ENCODE measurements around the gene CREB5.

CREB5 gene

DNA sequence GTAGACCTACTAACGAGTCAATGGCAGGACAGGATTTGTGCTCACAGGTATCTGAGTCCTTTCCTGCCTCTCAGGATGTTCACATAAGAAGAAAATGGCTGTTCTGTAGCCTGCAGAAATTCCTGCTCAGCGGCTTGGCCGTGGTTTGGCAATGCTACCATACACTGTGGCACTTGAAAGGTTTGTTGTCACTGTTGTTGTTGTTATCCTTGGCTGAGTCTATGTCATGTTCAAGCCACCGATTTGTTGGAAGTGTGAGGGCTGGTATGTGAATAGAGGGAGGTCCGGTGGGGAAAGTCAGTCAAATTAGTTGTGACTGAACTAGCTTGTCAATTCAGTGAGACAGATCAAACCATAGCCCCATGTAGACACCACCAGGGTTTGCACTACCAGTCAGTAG is 345.9 kb downstream of the CREB5 start:
- Histone ChIP-seq H3K27ac (ENCODE audit: poor library complexity, severe bottlenecking) (no peak overlapping the region), H3K36me3 (ENCODE audit: low read depth) (no peaks in the 10 kb centered on the region), H3K4me1 (ENCODE audit: insufficient read depth, poor library complexity, severe bottlenecking) (peaks cover 5% of the 10 kb centered on the region), H3K4me3 (ENCODE audit: severe bottlenecking) (no peak overlapping the region), H3K9me3 (ENCODE audit: severe bottlenecking) (no peaks in the 10 kb centered on the region), H3K27me3 (ENCODE audit: insufficient read depth, poor library complexity, severe bottlenecking) (no peaks in the 10 kb centered on the region)
- ATAC-seq (ENCODE audit: low read depth), result no peak
- TF ChIP-seq, protein P1, sequence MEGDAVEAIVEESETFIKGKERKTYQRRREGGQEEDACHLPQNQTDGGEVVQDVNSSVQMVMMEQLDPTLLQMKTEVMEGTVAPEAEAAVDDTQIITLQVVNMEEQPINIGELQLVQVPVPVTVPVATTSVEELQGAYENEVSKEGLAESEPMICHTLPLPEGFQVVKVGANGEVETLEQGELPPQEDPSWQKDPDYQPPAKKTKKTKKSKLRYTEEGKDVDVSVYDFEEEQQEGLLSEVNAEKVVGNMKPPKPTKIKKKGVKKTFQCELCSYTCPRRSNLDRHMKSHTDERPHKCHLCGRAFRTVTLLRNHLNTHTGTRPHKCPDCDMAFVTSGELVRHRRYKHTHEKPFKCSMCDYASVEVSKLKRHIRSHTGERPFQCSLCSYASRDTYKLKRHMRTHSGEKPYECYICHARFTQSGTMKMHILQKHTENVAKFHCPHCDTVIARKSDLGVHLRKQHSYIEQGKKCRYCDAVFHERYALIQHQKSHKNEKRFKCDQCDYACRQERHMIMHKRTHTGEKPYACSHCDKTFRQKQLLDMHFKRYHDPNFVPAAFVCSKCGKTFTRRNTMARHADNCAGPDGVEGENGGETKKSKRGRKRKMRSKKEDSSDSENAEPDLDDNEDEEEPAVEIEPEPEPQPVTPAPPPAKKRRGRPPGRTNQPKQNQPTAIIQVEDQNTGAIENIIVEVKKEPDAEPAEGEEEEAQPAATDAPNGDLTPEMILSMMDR (IDR thresholded peaks at IDR 0.05; ENCODE audit: poor library complexity, severe bottlenecking), result no peak
- no peak for DNase-seq (ENCODE audit: low spot score)

DNA sequence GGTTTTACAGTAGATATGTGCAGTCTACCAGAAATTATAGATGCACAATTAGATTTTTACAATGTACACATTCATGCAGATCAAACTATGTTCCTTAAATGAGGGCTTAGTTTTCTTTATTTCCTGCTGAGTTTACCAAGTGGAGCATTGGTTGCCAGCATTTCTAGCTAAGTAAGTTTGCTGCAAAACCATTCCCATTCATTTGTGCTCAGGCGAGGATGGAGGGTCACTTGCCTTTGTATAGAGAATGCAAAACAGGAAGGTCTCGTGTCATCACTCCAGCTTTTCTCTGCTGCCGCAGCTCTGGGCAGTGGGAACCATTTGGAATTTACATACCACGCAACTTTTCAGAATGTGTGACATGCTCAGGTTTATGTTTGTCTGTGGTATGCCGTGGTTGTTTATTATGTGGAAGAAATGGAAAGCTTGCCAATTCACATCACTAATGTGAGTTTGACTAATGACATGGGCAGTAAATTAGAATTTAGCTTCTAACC is 347.2 kb downstream of the CREB5 start:
- DNase-seq (ENCODE audit: low spot score) (no peak), ATAC-seq (ENCODE audit: low read depth) (no peak)
- no peaks in the 10 kb centered on the region for H3K36me3 ChIP-seq (ENCODE audit: low read depth)
- TF ChIP-seq, protein P1 (IDR thresholded peaks at IDR 0.05; ENCODE audit: poor library complexity, severe bottlenecking), result no peak
- no peak overlapping the region for H3K4me3 ChIP-seq (ENCODE audit: severe bottlenecking)
- no peaks in the 10 kb centered on the region for H3K9me3 ChIP-seq (ENCODE audit: severe bottlenecking)
- H3K27ac ChIP-seq (ENCODE audit: poor library complexity, severe bottlenecking), result no peak overlapping the region
- H3K4me1 ChIP-seq (ENCODE audit: insufficient read depth, poor library complexity, severe bottlenecking), result peaks cover 5% of the 10 kb centered on the region
- H3K27me3 ChIP-seq (ENCODE audit: insufficient read depth, poor library complexity, severe bottlenecking), result no peaks in the 10 kb centered on the region

DNA sequence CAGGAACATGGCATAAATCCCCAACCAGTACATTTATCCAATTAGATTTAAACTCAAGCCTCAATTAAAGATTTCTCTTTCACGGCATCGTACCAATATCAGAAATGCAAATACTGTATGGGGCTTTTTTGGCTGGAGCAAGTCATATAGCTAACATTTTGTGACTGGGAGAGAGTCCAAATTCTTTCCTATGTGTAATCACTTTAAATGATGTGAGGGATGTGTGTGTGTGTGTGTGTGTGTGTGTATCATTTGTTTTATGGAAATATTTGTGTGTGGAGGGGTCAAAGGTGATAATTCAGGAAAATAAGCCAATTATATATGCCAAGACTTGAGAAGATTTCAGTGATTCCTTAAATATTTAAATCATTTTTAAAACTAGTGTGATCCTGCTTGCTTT is 349.2 kb downstream of the CREB5 start:
- no peak overlapping the region for H3K27ac ChIP-seq (ENCODE audit: poor library complexity, severe bottlenecking)
- H3K4me1 ChIP-seq (ENCODE audit: insufficient read depth, poor library complexity, severe bottlenecking), result no peaks in the 10 kb centered on the region
- ATAC-seq (ENCODE audit: low read depth), result no peak
- no peak overlapping the region for H3K4me3 ChIP-seq (ENCODE audit: severe bottlenecking)
- DNase-seq (ENCODE audit: low spot score), result no peak
- H3K36me3 ChIP-seq (ENCODE audit: low read depth), result no peaks in the 10 kb centered on the region
- no peaks in the 10 kb centered on the region for H3K9me3 ChIP-seq (ENCODE audit: severe bottlenecking)
- no peaks in the 10 kb centered on the region for H3K27me3 ChIP-seq (ENCODE audit: insufficient read depth, poor library complexity, severe bottlenecking)
- TF ChIP-seq, protein P1 (IDR thresholded peaks at IDR 0.05; ENCODE audit: poor library complexity, severe bottlenecking), result no peak

DNA sequence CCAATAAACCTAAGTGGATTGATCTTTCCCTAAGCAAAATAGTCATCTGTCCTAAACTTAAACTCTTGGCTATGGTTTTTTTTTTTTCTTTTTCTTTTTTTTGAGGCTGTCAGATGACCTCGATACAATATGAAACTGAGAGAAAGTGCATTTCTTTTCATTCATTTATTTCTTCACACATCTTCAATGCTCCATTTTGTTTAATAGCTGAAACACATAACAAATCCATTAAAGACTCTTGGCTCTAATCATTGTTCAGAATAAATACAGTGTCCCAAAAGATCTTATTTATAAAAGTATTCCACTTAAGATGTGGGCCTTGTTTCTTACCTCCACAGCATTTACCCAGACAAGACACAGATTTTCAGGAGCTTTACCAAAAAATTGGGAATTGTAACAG is 350.3 kb downstream of the CREB5 start:
- ATAC-seq (ENCODE audit: low read depth) (no peak), DNase-seq (ENCODE audit: low spot score) (no peak)
- Histone ChIP-seq H3K27ac (ENCODE audit: poor library complexity, severe bottlenecking) (no peak overlapping the region), H3K4me3 (ENCODE audit: severe bottlenecking) (no peak overlapping the region), H3K4me1 (ENCODE audit: insufficient read depth, poor library complexity, severe bottlenecking) (no peaks in the 10 kb centered on the region), H3K9me3 (ENCODE audit: severe bottlenecking) (no peaks in the 10 kb centered on the region), H3K27me3 (ENCODE audit: insufficient read depth, poor library complexity, severe bottlenecking) (no peaks in the 10 kb centered on the region), H3K36me3 (ENCODE audit: low read depth) (no peaks in the 10 kb centered on the region)
- TF ChIP-seq, protein P1 (IDR thresholded peaks at IDR 0.05; ENCODE audit: poor library complexity, severe bottlenecking), result no peak

DNA sequence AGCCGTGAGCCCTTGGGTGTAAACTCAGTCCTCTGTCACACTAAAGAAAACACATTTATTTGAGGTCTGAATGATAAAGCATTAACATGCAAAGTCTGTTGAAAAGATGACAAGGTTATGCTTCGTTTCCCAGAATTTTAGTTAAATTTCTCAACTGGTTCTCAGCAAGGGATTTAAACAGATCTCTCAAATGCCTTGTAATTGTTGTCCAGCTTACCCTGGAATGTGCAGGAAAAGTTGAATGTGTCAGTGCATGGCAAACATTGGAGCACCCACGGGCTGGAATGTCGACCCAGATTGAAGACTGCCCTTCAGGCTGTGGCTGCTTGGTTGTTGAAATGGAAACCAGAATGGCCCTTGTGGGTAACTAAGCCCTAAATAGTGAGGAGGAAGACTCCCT is 354.0 kb downstream of the CREB5 start:
- ATAC-seq (ENCODE audit: low read depth) (no peak), DNase-seq (ENCODE audit: low spot score) (no peak)
- no peaks in the 10 kb centered on the region for H3K36me3 ChIP-seq (ENCODE audit: low read depth)
- H3K4me1 ChIP-seq (ENCODE audit: insufficient read depth, poor library complexity, severe bottlenecking), result no peaks in the 10 kb centered on the region
- H3K27ac ChIP-seq (ENCODE audit: poor library complexity, severe bottlenecking), result no peak overlapping the region
- no peaks in the 10 kb centered on the region for H3K27me3 ChIP-seq (ENCODE audit: insufficient read depth, poor library complexity, severe bottlenecking)
- H3K9me3 ChIP-seq (ENCODE audit: severe bottlenecking), result no peaks in the 10 kb centered on the region
- TF ChIP-seq, protein P1 (IDR thresholded peaks at IDR 0.05; ENCODE audit: poor library complexity, severe bottlenecking), result no peak
- no peak overlapping the region for H3K4me3 ChIP-seq (ENCODE audit: severe bottlenecking)

Measured in RWPE2 (cell line).